GM18502 (cell line): ENCODE results near the gene CHST12.

ENCODE experiments used
- ATAC-seq: cut with Tn5 transposase; IDR thresholded peaks from one replicate; pipeline ENCODE4 v1.9.1; 2021; ENCODE audit warnings: mild to moderate bottlenecking; ENCODE audit not compliant: unreplicated experiment, poor library complexity

The CHST12 gene

GRCh38 chr7:2433713-2434550 is 30.5 kb downstream of the CHST12 start:
- no peak for ATAC-seq

GRCh38 chr7:2435146-2435545 is 31.7 kb downstream of the CHST12 start:
- ATAC-seq, result no peak

GRCh38 chr7:2436341-2437104 is 33.1 kb downstream of the CHST12 start:
- ATAC-seq, result no peak

GRCh38 chr7:2437136-2437535 is 33.7 kb downstream of the CHST12 start:
- ATAC-seq, result no peak

GRCh38 chr7:2437537-2438148 is 34.2 kb downstream of the CHST12 start:
- no peak for ATAC-seq

- ATAC-seq, result no peak
Observed at GRCh38 chr7:2438186-2438585, 34.8 kb downstream of the CHST12 start.

- ATAC-seq, result no peak
Observed at GRCh38 chr7:2438775-2439174, 35.4 kb downstream of the CHST12 start.

GRCh38 chr7:2440608-2441245 is 37.3 kb downstream of the CHST12 start:
- ATAC-seq, result no peak

- no peak for ATAC-seq
Observed at GRCh38 chr7:2441430-2442058, 38.1 kb downstream of the CHST12 start.

GRCh38 chr7:2443491-2443890 is 40.1 kb downstream of the CHST12 start:
- ATAC-seq, result no peak

- no peak for ATAC-seq
Observed at GRCh38 chr7:2444476-2444875, 41.1 kb downstream of the CHST12 start.

GRCh38 chr7:2445047-2445446 is 41.6 kb downstream of the CHST12 start:
- ATAC-seq, result no peak

GRCh38 chr7:2445898-2446555 is 42.6 kb downstream of the CHST12 start:
- ATAC-seq, result no peak

- ATAC-seq, result no peak
Observed at GRCh38 chr7:2446676-2447075, 43.3 kb downstream of the CHST12 start.

- no peak for ATAC-seq
Observed at GRCh38 chr7:2450198-2451107, 47.0 kb downstream of the CHST12 start.

GRCh38 chr7:2451171-2452073 is 48.0 kb downstream of the CHST12 start:
- peak; percentile 90 for ATAC-seq

GRCh38 chr7:2452074-2452507 is 48.7 kb downstream of the CHST12 start:
- ATAC-seq, result no peak
